ENCODE data around the gene BORCS5. TPM values are rescaled to one million over a fixed set of nuclear protein-coding genes. Genes with fewer than 3 reads are reported as not detected.

Gene BORCS5
- total RNA-seq, 2 experiments from 2014 or later: 10.4 to 22.9 TPM

DNA sequence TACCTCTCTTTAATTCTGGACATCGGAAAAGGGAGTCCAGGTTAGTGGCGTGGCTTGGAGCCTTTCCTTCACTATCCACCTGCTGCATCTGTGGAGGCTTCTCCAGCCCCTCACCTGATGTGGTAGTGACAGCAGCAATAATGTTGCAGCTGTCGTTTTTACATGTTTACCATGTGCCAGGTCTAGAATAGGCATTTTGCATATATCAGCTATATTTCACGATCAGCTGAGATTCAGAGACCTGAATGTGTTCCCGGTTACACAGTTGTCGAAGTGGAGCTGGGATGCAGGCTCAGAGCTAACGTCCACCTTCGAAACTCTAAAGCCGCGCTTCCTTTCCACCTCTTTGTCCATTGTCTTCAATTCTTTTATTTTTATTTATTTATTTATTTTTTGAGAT is 91.0 kb downstream of the BORCS5 start:
- H3K36me3 ChIP-seq (ENCODE audit: insufficient read depth, low read length): no peaks in the 10 kb centered on the region
- no peaks in the 10 kb centered on the region for H3K79me2 ChIP-seq (ENCODE audit: insufficient read depth, low read depth, low read length)
- H3K4me3 ChIP-seq (ENCODE audit: low read depth, low read length, poor library complexity, severe bottlenecking): no peak overlapping the region
- H3K27ac ChIP-seq (ENCODE audit: low read depth, low read length, poor library complexity, severe bottlenecking): no peak overlapping the region
- H2AFZ ChIP-seq (ENCODE audit: low read length): no peak overlapping the region
- no TSS peak for BruUV-seq (replicated peaks)
- ChIA-PET POLR2A (interaction anchor here (0.6 to 1.0 kb wide), 3 partner anchors 10 to 359 kb away, joined by 3 to 5 read pairs (median 3); no protein-coding TSS in a partner anchor), CTCF (ENCODE audit: unreplicated experiment) (no interaction called here)
- no peaks in the 10 kb centered on the region for H3K9me3 ChIP-seq (ENCODE audit: low read length)
- no peak for TF ChIP-seq EZH2phosphoT487 (IDR thresholded peaks at IDR 0.05; ENCODE audit: borderline replicate concordance, low read depth, low read length)
- TF ChIP-seq, protein P1, sequence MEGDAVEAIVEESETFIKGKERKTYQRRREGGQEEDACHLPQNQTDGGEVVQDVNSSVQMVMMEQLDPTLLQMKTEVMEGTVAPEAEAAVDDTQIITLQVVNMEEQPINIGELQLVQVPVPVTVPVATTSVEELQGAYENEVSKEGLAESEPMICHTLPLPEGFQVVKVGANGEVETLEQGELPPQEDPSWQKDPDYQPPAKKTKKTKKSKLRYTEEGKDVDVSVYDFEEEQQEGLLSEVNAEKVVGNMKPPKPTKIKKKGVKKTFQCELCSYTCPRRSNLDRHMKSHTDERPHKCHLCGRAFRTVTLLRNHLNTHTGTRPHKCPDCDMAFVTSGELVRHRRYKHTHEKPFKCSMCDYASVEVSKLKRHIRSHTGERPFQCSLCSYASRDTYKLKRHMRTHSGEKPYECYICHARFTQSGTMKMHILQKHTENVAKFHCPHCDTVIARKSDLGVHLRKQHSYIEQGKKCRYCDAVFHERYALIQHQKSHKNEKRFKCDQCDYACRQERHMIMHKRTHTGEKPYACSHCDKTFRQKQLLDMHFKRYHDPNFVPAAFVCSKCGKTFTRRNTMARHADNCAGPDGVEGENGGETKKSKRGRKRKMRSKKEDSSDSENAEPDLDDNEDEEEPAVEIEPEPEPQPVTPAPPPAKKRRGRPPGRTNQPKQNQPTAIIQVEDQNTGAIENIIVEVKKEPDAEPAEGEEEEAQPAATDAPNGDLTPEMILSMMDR (conservative IDR thresholded peaks at IDR 0.05; ENCODE audit: low read length): no peak
- DNase-seq (ENCODE audit: low spot score): no peak
- no peaks in the 10 kb centered on the region for H3K9me2 ChIP-seq (ENCODE audit: insufficient read depth, low read length)
- no peaks in the 10 kb centered on the region for H4K20me1 ChIP-seq (ENCODE audit: insufficient read depth, low read length)
- intact Hi-C loops (cut with micrococcal nuclease; ENCODE audit: unreplicated experiment): no loop called here
- no peaks in the 10 kb centered on the region for H3K4me1 ChIP-seq (ENCODE audit: insufficient read depth, low read length, poor library complexity, severe bottlenecking)
- no peak overlapping the region for H3K4me2 ChIP-seq (ENCODE audit: low read length)

DNA sequence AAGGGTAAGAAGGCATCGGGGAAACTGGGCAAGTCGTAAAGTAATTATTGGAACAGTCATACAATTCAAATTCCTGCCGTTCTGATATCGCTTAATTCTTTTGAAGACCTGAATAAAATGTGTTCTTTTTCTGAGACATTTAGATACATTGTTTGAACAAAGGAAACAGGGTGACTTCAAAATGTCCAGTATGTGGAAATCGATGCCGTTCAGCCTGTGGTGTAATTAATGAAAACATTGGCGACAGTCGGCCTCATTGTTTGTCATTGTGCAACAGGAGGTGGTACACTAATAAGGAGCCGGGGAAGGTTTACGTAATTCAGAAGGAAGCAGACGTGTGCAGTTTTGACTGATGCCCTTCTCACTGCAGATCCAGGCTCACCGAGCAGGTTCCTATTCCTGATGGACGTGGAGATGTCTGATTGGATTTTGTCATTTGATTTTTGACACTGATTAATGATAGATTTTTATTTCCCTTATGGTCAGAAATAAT is 92.7 kb downstream of the BORCS5 start:
- DNase-seq (ENCODE audit: low spot score): no peak
- no peaks in the 10 kb centered on the region for H3K36me3 ChIP-seq (ENCODE audit: insufficient read depth, low read length)
- no peak overlapping the region for H2AFZ ChIP-seq (ENCODE audit: low read length)
- no peak overlapping the region for H3K27ac ChIP-seq (ENCODE audit: low read depth, low read length, poor library complexity, severe bottlenecking)
- intact Hi-C loops (cut with micrococcal nuclease; ENCODE audit: unreplicated experiment): no loop called here
- no peaks in the 10 kb centered on the region for H4K20me1 ChIP-seq (ENCODE audit: insufficient read depth, low read length)
- TF ChIP-seq, protein P1 (conservative IDR thresholded peaks at IDR 0.05; ENCODE audit: low read length): no peak
- TF ChIP-seq EZH2phosphoT487 (IDR thresholded peaks at IDR 0.05; ENCODE audit: borderline replicate concordance, low read depth, low read length): no peak
- H3K9me3 ChIP-seq (ENCODE audit: low read length): no peaks in the 10 kb centered on the region
- no peak overlapping the region for H3K4me2 ChIP-seq (ENCODE audit: low read length)
- H3K79me2 ChIP-seq (ENCODE audit: insufficient read depth, low read depth, low read length): no peaks in the 10 kb centered on the region
- ChIA-PET POLR2A (no interaction called here), CTCF (ENCODE audit: unreplicated experiment) (no interaction called here)
- no peaks in the 10 kb centered on the region for H3K4me1 ChIP-seq (ENCODE audit: insufficient read depth, low read length, poor library complexity, severe bottlenecking)
- BruUV-seq (replicated peaks): no TSS peak
- no peaks in the 10 kb centered on the region for H3K9me2 ChIP-seq (ENCODE audit: insufficient read depth, low read length)
- no peak overlapping the region for H3K4me3 ChIP-seq (ENCODE audit: low read depth, low read length, poor library complexity, severe bottlenecking)

DNA sequence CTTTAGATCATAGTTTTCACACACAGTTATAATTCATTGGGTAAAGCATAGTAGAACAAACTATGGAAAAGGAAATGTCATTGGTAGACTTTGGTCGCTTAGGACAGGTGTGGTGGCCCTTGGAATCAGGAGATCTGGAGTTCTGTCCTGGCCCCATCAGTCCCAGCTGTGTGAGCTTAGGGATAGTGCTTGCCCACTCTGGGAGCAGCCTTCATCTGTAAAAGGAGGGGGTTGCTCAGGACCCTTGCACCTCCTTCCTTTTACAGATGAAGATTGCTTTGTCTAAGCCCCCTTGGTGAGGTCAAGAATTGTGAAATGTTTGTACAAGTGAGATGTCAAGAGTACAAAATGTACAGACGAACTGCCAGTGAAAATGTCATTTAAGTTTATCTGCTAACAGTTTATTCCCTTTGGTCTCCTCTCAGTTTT is 93.2 kb downstream of the BORCS5 start:
- no TSS peak for BruUV-seq (replicated peaks)
- TF ChIP-seq, protein P1 (conservative IDR thresholded peaks at IDR 0.05; ENCODE audit: low read length): no peak
- TF ChIP-seq EZH2phosphoT487 (IDR thresholded peaks at IDR 0.05; ENCODE audit: borderline replicate concordance, low read depth, low read length): no peak
- Histone ChIP-seq H2AFZ (ENCODE audit: low read length) (no peak overlapping the region), H3K4me2 (ENCODE audit: low read length) (no peak overlapping the region), H3K4me1 (ENCODE audit: insufficient read depth, low read length, poor library complexity, severe bottlenecking) (no peaks in the 10 kb centered on the region), H3K36me3 (ENCODE audit: insufficient read depth, low read length) (no peaks in the 10 kb centered on the region), H3K79me2 (ENCODE audit: insufficient read depth, low read depth, low read length) (no peaks in the 10 kb centered on the region), H4K20me1 (ENCODE audit: insufficient read depth, low read length) (no peaks in the 10 kb centered on the region), H3K4me3 (ENCODE audit: low read depth, low read length, poor library complexity, severe bottlenecking) (no peak overlapping the region), H3K27ac (ENCODE audit: low read depth, low read length, poor library complexity, severe bottlenecking) (no peak overlapping the region), H3K9me2 (ENCODE audit: insufficient read depth, low read length) (no peaks in the 10 kb centered on the region), H3K9me3 (ENCODE audit: low read length) (no peaks in the 10 kb centered on the region)
- DNase-seq (ENCODE audit: low spot score): no peak
- ChIA-PET POLR2A (interaction anchor here (0.6 to 0.9 kb wide), 3 partner anchors 10 to 1804 kb away, joined by 3 to 6 read pairs (median 3); no protein-coding TSS in a partner anchor), CTCF (ENCODE audit: unreplicated experiment) (no interaction called here)
- intact Hi-C loops (cut with micrococcal nuclease; ENCODE audit: unreplicated experiment): no loop called here
